Neural crest cell (in vitro differentiated cells): Measurements from ENCODE around the gene PI4KA. TPM values are rescaled to one million over a fixed set of nuclear protein-coding genes. Genes with fewer than 3 reads are reported as not detected.

Source experiments
- DNase-seq: peaks from one replicate; pipeline ENCODE4 v3.0.0; 2021; ENCODE audit warnings: low read depth, mixed read lengths, low spot score
- H3K27ac Mint-ChIP-seq: one replicate; pipeline ENCODE4 v1.8.0; 2021; ENCODE audit warnings: mild to moderate bottlenecking, mixed read lengths; ENCODE audit not compliant: unreplicated experiment
- H3K27me3 Mint-ChIP-seq: 2 replicates; pipeline ENCODE4 v1.8.0; 2021; ENCODE audit warnings: low read depth, mild to moderate bottlenecking, mixed read lengths
- H3K36me3 Mint-ChIP-seq: 2 replicates; pipeline ENCODE4 v1.8.0; 2021; ENCODE audit warnings: low read depth, mild to moderate bottlenecking, mixed read lengths
- H3K4me1 Mint-ChIP-seq: 2 replicates; pipeline ENCODE4 v1.8.0; 2021; ENCODE audit warnings: mixed read lengths
- H3K4me3 Mint-ChIP-seq: one replicate; pipeline ENCODE4 v1.8.0; 2021; ENCODE audit warnings: mild to moderate bottlenecking, mixed read lengths
- H3K9me3 Mint-ChIP-seq: 2 replicates; pipeline ENCODE4 v1.8.0; 2021; ENCODE audit warnings: mixed read lengths
- CTCF ChIP-seq: fragments of 200-600 bp; sonication (generic); conservative IDR thresholded peaks from 2 replicates; pipeline ENCODE4 v1.5.0; 2021; ENCODE audit warnings: antibody characterized with exemption, mild to moderate bottlenecking
- total RNA-seq: library from RNA; stranded (reverse); gene quantifications from 2 replicates; pipeline ENCODE4 v1.2.1, GENCODE V29; 2021

PI4KA gene
- total RNA-seq, 1 donor from 2014 or later, result 85.8 TPM

- DNase-seq, result no peak
- H3K4me3 Mint-ChIP-seq, result no peak overlapping the region
- H3K36me3 Mint-ChIP-seq, result peaks cover 4% of the 10 kb centered on the region
- no peaks in the 10 kb centered on the region for H3K9me3 Mint-ChIP-seq
- no peaks in the 10 kb centered on the region for H3K27me3 Mint-ChIP-seq
- no peak for TF ChIP-seq CTCF
- H3K27ac Mint-ChIP-seq, result peak overlapping the region; percentile 78
- no peaks in the 10 kb centered on the region for H3K4me1 Mint-ChIP-seq
Observed at GRCh38 chr22:20786536-20786979, 72.1 kb downstream of the PI4KA start.

- H3K4me3 Mint-ChIP-seq, result no peak overlapping the region
- no peaks in the 10 kb centered on the region for H3K27me3 Mint-ChIP-seq
- TF ChIP-seq CTCF, result no peak
- H3K4me1 Mint-ChIP-seq, result no peaks in the 10 kb centered on the region
- no peak for DNase-seq
- peaks cover 2% of the 10 kb centered on the region for H3K36me3 Mint-ChIP-seq
- no peak overlapping the region for H3K27ac Mint-ChIP-seq
- no peaks in the 10 kb centered on the region for H3K9me3 Mint-ChIP-seq
Observed at GRCh38 chr22:20786048-20786447, 72.6 kb downstream of the PI4KA start.

DNA sequence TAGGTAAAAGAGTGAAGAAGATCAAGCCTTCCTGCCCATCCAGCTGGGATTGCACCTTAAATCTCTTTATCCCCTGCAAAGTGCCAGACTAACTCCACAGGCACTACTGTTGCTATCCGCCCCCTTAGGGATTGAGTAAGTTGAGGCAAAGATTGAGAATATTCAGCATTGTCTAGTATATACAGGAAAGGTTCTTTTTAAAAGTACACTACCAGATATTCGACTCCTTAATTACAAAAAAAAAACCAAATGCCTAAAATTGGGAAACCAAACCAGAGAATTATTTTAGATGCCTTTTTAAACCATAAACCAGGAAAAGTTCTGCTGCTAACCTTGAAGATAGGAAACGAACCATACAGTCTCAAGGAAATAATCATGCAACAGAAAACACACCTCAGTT, 73.2 kb downstream of the PI4KA start:
- Mint-ChIP-seq H3K4me1 (no peaks in the 10 kb centered on the region), H3K9me3 (no peaks in the 10 kb centered on the region), H3K4me3 (no peak overlapping the region), H3K27me3 (no peaks in the 10 kb centered on the region), H3K36me3 (no peaks in the 10 kb centered on the region), H3K27ac (no peak overlapping the region)
- DNase-seq, result no peak
- TF ChIP-seq CTCF, result no peak

DNA sequence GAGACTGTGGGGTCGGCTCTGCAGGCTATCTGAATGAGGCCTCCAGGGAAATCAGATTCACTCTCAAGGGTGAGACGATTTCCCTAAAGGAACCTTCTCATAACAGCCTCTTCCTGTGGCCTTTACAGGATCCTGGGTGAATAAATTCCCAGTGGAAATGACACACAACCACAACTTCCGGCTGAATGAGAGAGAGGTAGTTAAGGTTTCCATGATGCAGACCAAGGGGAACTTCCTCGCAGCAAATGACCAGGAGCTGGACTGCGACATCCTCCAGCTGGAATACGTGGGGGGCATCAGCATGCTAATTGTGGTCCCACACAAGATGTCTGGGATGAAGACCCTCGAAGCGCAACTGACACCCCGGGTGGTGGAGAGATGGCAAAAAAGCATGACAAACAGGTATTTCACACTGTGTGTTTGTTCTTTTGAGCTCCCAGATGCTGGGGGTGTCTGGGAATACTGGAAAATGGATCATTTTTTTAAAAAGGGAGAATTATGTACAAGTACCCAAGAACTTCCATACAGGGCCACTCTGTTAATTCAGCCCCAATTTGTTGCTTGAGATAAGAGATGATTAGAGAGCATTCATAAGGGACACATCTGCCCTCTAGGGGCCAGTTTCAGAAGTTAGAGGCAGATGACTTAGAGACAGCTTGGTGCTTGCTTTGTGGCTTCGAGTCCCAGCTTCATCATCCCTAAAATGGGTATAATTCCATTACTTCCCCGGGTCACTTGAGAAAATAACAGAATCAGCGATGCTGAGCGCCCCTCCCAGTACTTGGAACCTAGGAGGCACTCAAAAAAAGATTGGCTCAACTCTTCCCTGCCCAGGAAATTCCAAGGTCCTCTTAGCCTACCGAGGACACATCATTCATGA, 74.5 kb downstream of the PI4KA start:
- H3K4me3 Mint-ChIP-seq, result no peak overlapping the region
- H3K4me1 Mint-ChIP-seq, result no peaks in the 10 kb centered on the region
- no peaks in the 10 kb centered on the region for H3K36me3 Mint-ChIP-seq
- H3K27me3 Mint-ChIP-seq, result no peaks in the 10 kb centered on the region
- TF ChIP-seq CTCF, result peak; percentile 73
- DNase-seq, result peak; percentile 34
- H3K27ac Mint-ChIP-seq, result no peak overlapping the region
- H3K9me3 Mint-ChIP-seq, result no peaks in the 10 kb centered on the region

DNA sequence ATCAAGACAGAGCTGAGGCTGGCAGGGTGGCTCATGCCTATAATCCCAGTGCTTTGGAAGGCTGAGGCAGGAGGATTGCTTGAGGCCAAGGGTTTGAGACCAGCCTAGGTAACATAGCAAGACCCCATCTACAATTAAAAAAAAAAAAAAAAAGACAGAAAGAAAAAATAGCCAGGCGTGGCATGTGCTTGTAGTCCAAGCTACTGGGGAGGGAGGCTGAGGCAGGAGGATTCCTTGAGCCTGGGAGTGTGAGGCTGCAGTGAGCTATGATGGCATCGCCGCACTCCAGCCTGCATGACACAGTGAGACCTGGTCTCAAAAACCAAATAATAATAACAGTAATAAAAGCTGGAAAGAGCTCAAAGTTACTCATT, 75.3 kb downstream of the PI4KA start:
- Mint-ChIP-seq H3K36me3 (no peaks in the 10 kb centered on the region), H3K4me3 (no peak overlapping the region), H3K4me1 (no peaks in the 10 kb centered on the region), H3K27ac (no peak overlapping the region), H3K9me3 (no peaks in the 10 kb centered on the region), H3K27me3 (no peaks in the 10 kb centered on the region)
- no peak for DNase-seq
- no peak for TF ChIP-seq CTCF
